ENCODE measurements around the gene ACAD9. TPM values are rescaled to one million over a fixed set of nuclear protein-coding genes. Genes with fewer than 3 reads are reported as not detected.

ACAD9 gene
- total RNA-seq, 1 donor from 2014 or later = 44.1 TPM

DNA sequence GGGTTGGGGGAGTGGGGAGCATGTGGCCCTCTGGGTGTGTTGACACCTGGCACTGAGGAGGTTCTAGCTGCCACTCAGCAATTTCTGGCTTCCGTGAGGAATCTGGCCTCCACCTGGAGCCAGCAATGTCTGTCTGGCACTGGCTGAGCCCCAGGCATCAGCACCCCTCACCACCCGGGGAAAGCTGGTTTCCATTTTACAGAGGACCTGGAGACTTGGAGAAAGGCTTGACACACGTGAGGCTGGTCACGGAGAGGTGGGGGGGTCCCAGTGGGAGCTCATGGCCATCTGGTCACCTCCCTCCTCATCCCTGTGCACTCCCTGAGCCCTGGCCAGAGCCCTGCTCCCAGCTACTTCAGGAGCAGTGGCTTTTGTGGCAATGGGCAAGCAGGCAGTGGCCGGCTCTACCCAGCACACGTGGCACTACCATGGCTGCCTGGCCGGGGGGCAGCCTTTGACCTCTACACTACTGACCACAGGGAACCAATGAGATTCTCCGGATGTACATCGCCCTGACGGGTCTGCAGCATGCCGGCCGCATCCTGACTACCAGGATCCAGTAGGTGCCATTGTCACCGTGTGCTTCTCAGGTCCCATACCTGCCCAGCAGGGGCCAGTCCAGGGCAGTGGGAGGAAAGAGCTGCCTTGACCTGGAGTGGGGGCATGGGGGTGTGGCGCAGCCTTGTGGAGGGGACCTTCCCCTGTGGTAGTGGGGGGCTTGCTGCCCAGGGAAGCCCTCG, 28.5 kb downstream of the ACAD9 start:
- no peak overlapping the region for H3K27ac Mint-ChIP-seq (ENCODE audit: unreplicated experiment)
- H3K4me3 Mint-ChIP-seq (ENCODE audit: unreplicated experiment) = no peak overlapping the region
- peaks cover 11% of the 10 kb centered on the region for H3K36me3 Mint-ChIP-seq (ENCODE audit: unreplicated experiment)
- peaks cover 6% of the 10 kb centered on the region for H3K9me3 Mint-ChIP-seq (ENCODE audit: unreplicated experiment)
- H3K27me3 Mint-ChIP-seq (ENCODE audit: unreplicated experiment) = peaks cover 13% of the 10 kb centered on the region
- TF ChIP-seq, protein P1, sequence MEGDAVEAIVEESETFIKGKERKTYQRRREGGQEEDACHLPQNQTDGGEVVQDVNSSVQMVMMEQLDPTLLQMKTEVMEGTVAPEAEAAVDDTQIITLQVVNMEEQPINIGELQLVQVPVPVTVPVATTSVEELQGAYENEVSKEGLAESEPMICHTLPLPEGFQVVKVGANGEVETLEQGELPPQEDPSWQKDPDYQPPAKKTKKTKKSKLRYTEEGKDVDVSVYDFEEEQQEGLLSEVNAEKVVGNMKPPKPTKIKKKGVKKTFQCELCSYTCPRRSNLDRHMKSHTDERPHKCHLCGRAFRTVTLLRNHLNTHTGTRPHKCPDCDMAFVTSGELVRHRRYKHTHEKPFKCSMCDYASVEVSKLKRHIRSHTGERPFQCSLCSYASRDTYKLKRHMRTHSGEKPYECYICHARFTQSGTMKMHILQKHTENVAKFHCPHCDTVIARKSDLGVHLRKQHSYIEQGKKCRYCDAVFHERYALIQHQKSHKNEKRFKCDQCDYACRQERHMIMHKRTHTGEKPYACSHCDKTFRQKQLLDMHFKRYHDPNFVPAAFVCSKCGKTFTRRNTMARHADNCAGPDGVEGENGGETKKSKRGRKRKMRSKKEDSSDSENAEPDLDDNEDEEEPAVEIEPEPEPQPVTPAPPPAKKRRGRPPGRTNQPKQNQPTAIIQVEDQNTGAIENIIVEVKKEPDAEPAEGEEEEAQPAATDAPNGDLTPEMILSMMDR (IDR thresholded peaks at IDR 0.05; ENCODE audit: partially characterized antibody, unreplicated experiment) = no peak
- no peak for DNase-seq
- peaks cover 8% of the 10 kb centered on the region for H3K4me1 Mint-ChIP-seq (ENCODE audit: low read depth, unreplicated experiment)

DNA sequence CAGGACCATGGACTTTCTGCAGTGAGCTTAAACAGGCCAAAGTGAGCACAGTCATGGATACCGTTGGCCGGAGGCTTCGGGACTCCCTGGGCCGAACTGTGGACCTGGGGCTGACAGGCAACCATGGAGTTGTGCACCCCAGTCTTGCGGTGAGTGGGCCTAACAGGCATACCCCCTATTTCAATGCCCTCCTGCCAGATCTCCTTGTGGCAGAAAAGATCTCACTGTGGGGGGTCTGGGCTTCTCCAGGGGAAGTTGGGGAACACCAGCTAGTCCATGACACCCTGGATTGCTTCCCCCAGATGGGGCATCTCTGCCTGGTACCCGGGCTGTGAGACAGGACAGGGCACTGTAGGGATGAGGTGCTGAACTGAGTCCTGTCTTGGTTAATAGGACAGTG, 29.5 kb downstream of the ACAD9 start:
- Mint-ChIP-seq H3K4me1 (ENCODE audit: low read depth, unreplicated experiment) (peaks cover 8% of the 10 kb centered on the region), H3K36me3 (ENCODE audit: unreplicated experiment) (peaks cover 11% of the 10 kb centered on the region), H3K27ac (ENCODE audit: unreplicated experiment) (no peak overlapping the region), H3K4me3 (ENCODE audit: unreplicated experiment) (no peak overlapping the region), H3K27me3 (ENCODE audit: unreplicated experiment) (peaks cover 13% of the 10 kb centered on the region), H3K9me3 (ENCODE audit: unreplicated experiment) (peaks cover 5% of the 10 kb centered on the region)
- DNase-seq = no peak
- TF ChIP-seq, protein P1 (IDR thresholded peaks at IDR 0.05; ENCODE audit: partially characterized antibody, unreplicated experiment) = no peak

DNA sequence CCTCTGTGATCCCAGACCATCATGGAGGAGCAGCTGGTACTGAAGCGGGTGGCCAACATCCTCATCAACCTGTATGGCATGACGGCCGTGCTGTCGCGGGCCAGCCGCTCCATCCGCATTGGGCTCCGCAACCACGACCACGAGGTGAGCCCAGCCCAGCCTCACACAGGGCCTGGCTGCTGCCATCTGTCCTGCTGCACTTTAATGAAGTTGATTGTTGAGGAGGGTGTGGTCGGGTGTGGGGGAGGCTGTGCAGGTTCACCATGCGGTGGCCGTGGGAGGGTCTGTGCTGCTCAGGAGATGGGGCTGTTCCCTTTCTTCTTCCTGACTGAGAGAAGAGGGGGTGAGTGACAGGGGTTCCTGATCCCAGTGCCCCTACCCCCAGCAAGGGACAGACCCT, 30.6 kb downstream of the ACAD9 start:
- Mint-ChIP-seq H3K9me3 (ENCODE audit: unreplicated experiment) (peaks cover 3% of the 10 kb centered on the region), H3K27ac (ENCODE audit: unreplicated experiment) (no peak overlapping the region), H3K36me3 (ENCODE audit: unreplicated experiment) (peaks cover 11% of the 10 kb centered on the region), H3K4me3 (ENCODE audit: unreplicated experiment) (no peak overlapping the region), H3K27me3 (ENCODE audit: unreplicated experiment) (peaks cover 8% of the 10 kb centered on the region), H3K4me1 (ENCODE audit: low read depth, unreplicated experiment) (peaks cover 8% of the 10 kb centered on the region)
- DNase-seq = no peak
- TF ChIP-seq, protein P1 (IDR thresholded peaks at IDR 0.05; ENCODE audit: partially characterized antibody, unreplicated experiment) = no peak

DNA sequence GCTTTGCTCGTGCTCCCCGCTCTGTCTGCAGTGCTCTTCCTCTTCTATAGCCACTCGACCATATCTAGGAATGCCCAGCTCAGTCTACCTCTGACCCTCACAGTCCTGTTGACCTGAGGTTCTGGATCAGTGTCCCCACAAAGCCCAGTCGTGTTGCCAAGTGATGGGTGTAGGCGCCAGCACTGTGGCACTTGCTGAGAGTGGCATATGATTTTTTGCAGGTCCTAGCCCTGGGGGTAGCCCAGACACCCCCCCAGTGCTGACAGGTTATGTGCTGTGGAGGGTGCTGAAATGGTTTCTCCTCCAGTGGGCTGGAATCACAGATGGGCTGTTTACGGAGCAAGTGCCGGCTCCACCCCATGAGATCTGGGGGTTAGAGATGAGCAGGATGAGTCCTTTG, 32.5 kb downstream of the ACAD9 start:
- H3K4me3 Mint-ChIP-seq (ENCODE audit: unreplicated experiment) = no peak overlapping the region
- no peak overlapping the region for H3K27ac Mint-ChIP-seq (ENCODE audit: unreplicated experiment)
- no peak for DNase-seq
- TF ChIP-seq, protein P1 (IDR thresholded peaks at IDR 0.05; ENCODE audit: partially characterized antibody, unreplicated experiment) = no peak
- no peaks in the 10 kb centered on the region for H3K4me1 Mint-ChIP-seq (ENCODE audit: low read depth, unreplicated experiment)
- H3K9me3 Mint-ChIP-seq (ENCODE audit: unreplicated experiment) = no peaks in the 10 kb centered on the region
- peaks cover 2% of the 10 kb centered on the region for H3K27me3 Mint-ChIP-seq (ENCODE audit: unreplicated experiment)
- H3K36me3 Mint-ChIP-seq (ENCODE audit: unreplicated experiment) = peaks cover 7% of the 10 kb centered on the region

DNA sequence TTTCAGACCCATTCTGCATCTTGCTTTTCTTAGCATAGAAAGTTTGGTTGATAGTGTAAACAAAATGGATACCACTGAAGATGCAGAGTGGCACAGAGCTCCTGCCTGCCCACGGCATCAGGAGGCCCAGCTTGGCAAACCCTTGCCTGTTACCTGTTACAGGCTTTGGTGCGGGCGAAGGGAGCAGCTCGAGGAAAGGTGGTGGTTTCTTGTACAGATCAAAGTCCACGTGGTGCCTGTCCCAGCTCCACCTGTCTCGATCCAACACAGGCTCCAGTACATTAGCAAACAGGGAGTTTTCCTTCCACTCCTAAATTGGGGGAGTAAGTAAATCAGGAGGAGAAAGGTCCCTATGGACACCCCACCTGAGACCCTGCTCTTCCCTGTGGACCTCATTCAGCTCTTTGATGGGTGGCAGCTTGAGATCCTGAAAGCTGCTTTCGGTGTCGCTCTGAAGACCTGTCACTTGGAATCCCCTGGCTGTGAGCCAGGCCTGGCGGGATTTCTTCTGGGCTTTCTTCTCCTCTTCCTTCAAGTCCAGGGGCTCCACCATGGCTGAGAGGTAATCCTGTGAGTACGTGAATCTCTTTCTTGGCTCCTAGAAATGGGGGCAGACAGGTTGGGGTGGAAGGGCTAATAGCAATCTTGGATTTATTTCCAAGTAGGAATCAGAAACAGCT, 35.7 kb downstream of the ACAD9 start:
- Mint-ChIP-seq H3K36me3 (ENCODE audit: unreplicated experiment) (peaks cover 28% of the 10 kb centered on the region), H3K27me3 (ENCODE audit: unreplicated experiment) (peaks cover 2% of the 10 kb centered on the region), H3K4me1 (ENCODE audit: low read depth, unreplicated experiment) (no peaks in the 10 kb centered on the region), H3K27ac (ENCODE audit: unreplicated experiment) (no peak overlapping the region), H3K4me3 (ENCODE audit: unreplicated experiment) (no peak overlapping the region), H3K9me3 (ENCODE audit: unreplicated experiment) (peaks cover 2% of the 10 kb centered on the region)
- no peak for DNase-seq
- TF ChIP-seq, protein P1 (IDR thresholded peaks at IDR 0.05; ENCODE audit: partially characterized antibody, unreplicated experiment) = no peak
